Measurements from ENCODE around the gene PEMT. TPM values are rescaled to one million over a fixed set of nuclear protein-coding genes. Genes with fewer than 3 reads are reported as not detected.
A peak's percentile ranks its signal among the peaks of the same experiment; 100 is the strongest.

PEMT gene
- total RNA-seq, 1 experiment from 2014 or later, result 53.1 TPM

GRCh38 chr17:17514993-17515933, 76.2 kb downstream of the PEMT start:
- ChIA-PET POLR2A (interaction anchor here (0.8 to 1.4 kb wide), 3 partner anchors 13 to 18 kb away, joined by 3 read pairs; no protein-coding TSS in a partner anchor), CTCF (interaction anchor here (0.5 to 3.6 kb wide), 8 partner anchors 10 to 160 kb away, joined by 3 to 46 read pairs (median 6); partner anchors contain the start of gene RASD1)
- ATAC-seq (peak; percentile 83), DNase-seq (ENCODE audit: low spot score) (peak; percentile 58)
- no peaks in the 10 kb centered on the region for H3K9me3 Mint-ChIP-seq
- H3K4me3 Mint-ChIP-seq, result no peak overlapping the region
- H3K36me3 Mint-ChIP-seq, result no peaks in the 10 kb centered on the region
- TF ChIP-seq ETV6 (CRISPR knock-in tag; IDR thresholded peaks at IDR 0.05), result peak; percentile 53; the same call in 1 of the 2 replicates
- TF ChIP-seq, protein P1, sequence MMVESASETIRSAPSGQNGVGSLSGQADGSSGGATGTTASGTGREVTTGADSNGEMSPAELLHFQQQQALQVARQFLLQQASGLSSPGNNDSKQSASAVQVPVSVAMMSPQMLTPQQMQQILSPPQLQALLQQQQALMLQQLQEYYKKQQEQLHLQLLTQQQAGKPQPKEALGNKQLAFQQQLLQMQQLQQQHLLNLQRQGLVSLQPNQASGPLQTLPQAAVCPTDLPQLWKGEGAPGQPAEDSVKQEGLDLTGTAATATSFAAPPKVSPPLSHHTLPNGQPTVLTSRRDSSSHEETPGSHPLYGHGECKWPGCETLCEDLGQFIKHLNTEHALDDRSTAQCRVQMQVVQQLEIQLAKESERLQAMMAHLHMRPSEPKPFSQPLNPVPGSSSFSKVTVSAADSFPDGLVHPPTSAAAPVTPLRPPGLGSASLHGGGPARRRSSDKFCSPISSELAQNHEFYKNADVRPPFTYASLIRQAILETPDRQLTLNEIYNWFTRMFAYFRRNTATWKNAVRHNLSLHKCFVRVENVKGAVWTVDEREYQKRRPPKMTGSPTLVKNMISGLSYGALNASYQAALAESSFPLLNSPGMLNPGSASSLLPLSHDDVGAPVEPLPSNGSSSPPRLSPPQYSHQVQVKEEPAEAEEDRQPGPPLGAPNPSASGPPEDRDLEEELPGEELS (CRISPR knock-in tag; IDR thresholded peaks at IDR 0.05), result 0 out of 2 replicates have a peak, but pooled peaks have one; percentile 16
- no peak for TF ChIP-seq CREB1 (CRISPR knock-in tag; IDR thresholded peaks at IDR 0.05)
- TF ChIP-seq ELF4 (CRISPR knock-in tag; IDR thresholded peaks at IDR 0.05; ENCODE audit: low read depth), result no peak
- TF ChIP-seq ZNF423 (CRISPR knock-in tag; IDR thresholded peaks at IDR 0.05), result peak; percentile 53; the same call in 1 of the 2 replicates
- 0 out of 2 replicates have a peak, but pooled peaks have one; percentile 11 for TF ChIP-seq SP1 (CRISPR knock-in tag; conservative IDR thresholded peaks at IDR 0.05)
- H3K4me1 Mint-ChIP-seq, result peaks cover 22% of the 10 kb centered on the region
- no peaks in the 10 kb centered on the region for H3K27me3 Mint-ChIP-seq (ENCODE audit: low read depth)
- H3K27ac Mint-ChIP-seq, result peak overlapping the region; percentile 79

GRCh38 chr17:17514361-17514992, 77.0 kb downstream of the PEMT start:
- no peaks in the 10 kb centered on the region for H3K27me3 Mint-ChIP-seq (ENCODE audit: low read depth)
- peak; percentile 70 for ATAC-seq
- H3K4me3 Mint-ChIP-seq, result no peak overlapping the region
- ChIA-PET CTCF (interaction anchor here (1.0 to 3.6 kb wide), 6 partner anchors 9 to 160 kb away, joined by 4 to 46 read pairs (median 6); partner anchors contain the start of gene RASD1), POLR2A (interaction anchor here (0.8 to 1.4 kb wide), 4 partner anchors 13 to 18 kb away, joined by 3 to 5 read pairs (median 3); partner anchors contain the start of gene RASD1)
- no peak for DNase-seq (ENCODE audit: low spot score)
- no peaks in the 10 kb centered on the region for H3K36me3 Mint-ChIP-seq
- peak overlapping the region; percentile 79 for H3K27ac Mint-ChIP-seq
- no peaks in the 10 kb centered on the region for H3K9me3 Mint-ChIP-seq
- H3K4me1 Mint-ChIP-seq, result peaks cover 25% of the 10 kb centered on the region
- TF ChIP-seq HMGA2 (CRISPR knock-in tag; IDR thresholded peaks at IDR 0.05), result no peak
- TF ChIP-seq OVOL2 (CRISPR knock-in tag; IDR thresholded peaks at IDR 0.05; ENCODE audit: borderline replicate concordance), result no peak
- TF ChIP-seq ETV6 (CRISPR knock-in tag; IDR thresholded peaks at IDR 0.05), result no peak
- no peak for TF ChIP-seq ZNF317 (CRISPR knock-in tag; IDR thresholded peaks at IDR 0.05; ENCODE audit: borderline replicate concordance, low read depth)
- no peak for TF ChIP-seq ZNF138 (CRISPR knock-in tag; conservative IDR thresholded peaks at IDR 0.05)
- TF ChIP-seq PREB (CRISPR knock-in tag; IDR thresholded peaks at IDR 0.05; ENCODE audit: borderline replicate concordance), result no peak
- TF ChIP-seq, protein P2, sequence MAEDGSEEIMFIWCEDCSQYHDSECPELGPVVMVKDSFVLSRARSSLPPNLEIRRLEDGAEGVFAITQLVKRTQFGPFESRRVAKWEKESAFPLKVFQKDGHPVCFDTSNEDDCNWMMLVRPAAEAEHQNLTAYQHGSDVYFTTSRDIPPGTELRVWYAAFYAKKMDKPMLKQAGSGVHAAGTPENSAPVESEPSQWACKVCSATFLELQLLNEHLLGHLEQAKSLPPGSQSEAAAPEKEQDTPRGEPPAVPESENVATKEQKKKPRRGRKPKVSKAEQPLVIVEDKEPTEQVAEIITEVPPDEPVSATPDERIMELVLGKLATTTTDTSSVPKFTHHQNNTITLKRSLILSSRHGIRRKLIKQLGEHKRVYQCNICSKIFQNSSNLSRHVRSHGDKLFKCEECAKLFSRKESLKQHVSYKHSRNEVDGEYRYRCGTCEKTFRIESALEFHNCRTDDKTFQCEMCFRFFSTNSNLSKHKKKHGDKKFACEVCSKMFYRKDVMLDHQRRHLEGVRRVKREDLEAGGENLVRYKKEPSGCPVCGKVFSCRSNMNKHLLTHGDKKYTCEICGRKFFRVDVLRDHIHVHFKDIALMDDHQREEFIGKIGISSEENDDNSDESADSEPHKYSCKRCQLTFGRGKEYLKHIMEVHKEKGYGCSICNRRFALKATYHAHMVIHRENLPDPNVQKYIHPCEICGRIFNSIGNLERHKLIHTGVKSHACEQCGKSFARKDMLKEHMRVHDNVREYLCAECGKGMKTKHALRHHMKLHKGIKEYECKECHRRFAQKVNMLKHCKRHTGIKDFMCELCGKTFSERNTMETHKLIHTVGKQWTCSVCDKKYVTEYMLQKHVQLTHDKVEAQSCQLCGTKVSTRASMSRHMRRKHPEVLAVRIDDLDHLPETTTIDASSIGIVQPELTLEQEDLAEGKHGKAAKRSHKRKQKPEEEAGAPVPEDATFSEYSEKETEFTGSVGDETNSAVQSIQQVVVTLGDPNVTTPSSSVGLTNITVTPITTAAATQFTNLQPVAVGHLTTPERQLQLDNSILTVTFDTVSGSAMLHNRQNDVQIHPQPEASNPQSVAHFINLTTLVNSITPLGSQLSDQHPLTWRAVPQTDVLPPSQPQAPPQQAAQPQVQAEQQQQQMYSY (CRISPR knock-in tag; IDR thresholded peaks at IDR 0.05), result no peak
- no peak for TF ChIP-seq E2F1 (CRISPR knock-in tag; IDR thresholded peaks at IDR 0.05)
- no peak for TF ChIP-seq ZNF281 (CRISPR knock-in tag; IDR thresholded peaks at IDR 0.05)
- no peak for TF ChIP-seq ZNF121 (CRISPR knock-in tag; IDR thresholded peaks at IDR 0.05)
- TF ChIP-seq, protein P3, sequence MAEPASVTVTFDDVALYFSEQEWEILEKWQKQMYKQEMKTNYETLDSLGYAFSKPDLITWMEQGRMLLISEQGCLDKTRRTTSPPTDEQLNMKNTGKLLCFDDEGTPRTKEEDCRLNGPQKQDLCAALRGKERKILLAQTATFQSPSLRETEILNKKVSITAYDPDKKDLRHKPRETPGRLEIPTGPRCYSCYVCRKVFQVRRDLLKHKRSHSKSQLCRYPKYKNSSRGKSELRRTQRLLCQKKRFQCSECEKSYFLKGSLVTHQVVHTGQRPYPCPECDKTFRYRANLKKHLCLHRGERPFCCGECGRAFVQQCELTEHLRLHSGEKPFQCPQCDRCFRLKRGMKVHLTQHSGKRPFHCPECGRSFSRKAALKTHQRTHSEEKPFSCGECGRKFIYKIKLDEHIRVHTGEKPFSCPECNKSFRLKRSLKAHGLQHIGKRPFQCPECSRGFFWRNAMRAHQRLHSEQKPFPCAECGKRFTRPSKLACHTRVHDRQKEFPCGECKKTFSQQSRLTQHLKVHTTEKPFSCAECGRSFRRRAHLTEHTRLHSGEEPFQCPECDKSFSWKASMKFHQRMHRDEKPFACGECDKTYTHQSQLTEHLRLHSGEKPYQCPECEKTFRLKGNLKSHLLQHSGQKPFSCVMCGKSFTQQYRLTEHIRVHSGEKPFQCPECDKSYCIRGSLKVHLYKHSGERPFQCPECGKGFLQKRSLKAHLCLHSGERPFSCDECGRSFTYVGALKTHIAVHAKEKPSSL (CRISPR knock-in tag; conservative IDR thresholded peaks at IDR 0.05), result no peak

Measured in WTC11 (cell line).